ENCODE measurements around the gene NAV1. TPM values are rescaled to one million over a fixed set of nuclear protein-coding genes. Genes with fewer than 3 reads are reported as not detected.

NAV1 gene
- total and polyA plus RNA-seq, 4 donors: 43.6 to 96.3 (median 70.6) TPM

DNA sequence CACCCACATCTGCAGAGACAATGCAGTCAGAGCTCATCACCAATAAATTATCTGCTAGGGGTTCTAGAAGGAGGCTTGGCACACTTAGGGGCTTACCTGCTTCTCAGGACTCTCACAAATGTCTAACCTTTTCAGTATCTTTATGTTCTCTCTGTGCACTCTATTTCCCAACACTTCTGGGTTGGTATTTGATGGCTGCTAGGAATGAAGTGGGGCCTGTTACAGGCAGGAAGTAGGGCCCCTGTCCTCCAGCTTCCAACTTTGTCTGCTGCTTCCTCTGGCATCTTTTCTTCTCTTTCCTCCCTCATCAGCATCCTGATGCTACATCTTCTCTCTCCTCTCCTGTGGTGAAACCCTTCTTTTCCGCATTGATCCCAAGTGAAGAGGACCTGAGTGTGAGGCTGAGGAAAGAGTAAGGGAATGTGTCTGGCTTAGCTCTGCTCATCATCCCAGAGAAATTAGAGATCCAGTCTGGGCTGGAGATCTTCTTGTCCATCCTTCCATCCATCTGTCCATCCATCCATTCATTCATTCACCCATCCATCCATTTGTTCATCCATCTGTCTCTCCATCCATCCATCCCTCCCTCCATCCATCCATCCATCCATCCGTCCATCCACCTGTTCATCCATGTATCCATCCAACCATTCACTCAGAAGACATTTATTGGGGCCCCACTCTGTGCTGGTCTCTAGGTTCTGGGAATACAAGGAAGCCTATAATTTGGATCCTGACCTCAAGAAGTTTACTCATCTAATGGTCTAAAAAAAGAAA is 29.1 kb upstream of the NAV1 start:
- H3K27ac ChIP-seq (ENCODE audit: low read depth, low read length): no peak overlapping the region
- WGBS (ENCODE audit: insufficient coverage): 100% methylated on average over 1 of the region's 2 CpGs
- peaks cover 44% of the 10 kb centered on the region for H3K4me1 ChIP-seq (ENCODE audit: control insufficient read depth, insufficient read depth, low read length)
- no peak for DNase-seq (ENCODE audit: low read depth in 4 of 6, low spot score in 6 of 6)
- no peaks in the 10 kb centered on the region for H3K27me3 ChIP-seq (ENCODE audit: control insufficient read depth, insufficient read depth, low read length)
- H3K4me3 ChIP-seq (ENCODE audit: low read depth, low read length): no peak overlapping the region
- no peaks in the 10 kb centered on the region for H3K36me3 ChIP-seq (ENCODE audit: control insufficient read depth, insufficient read depth, low read length)
- H3K9me3 ChIP-seq (ENCODE audit: control insufficient read depth, insufficient read depth, low read length): no peaks in the 10 kb centered on the region

GRCh38 chr1:201510734-201511133 is 28.2 kb upstream of the NAV1 start:
- no CpG with 5 or more reads among the region's 1 CpG for WGBS (ENCODE audit: insufficient coverage)

GRCh38 chr1:201511396-201511940 is 27.5 kb upstream of the NAV1 start:
- Histone ChIP-seq H3K9me3 (ENCODE audit: control insufficient read depth, insufficient read depth, low read length) (no peaks in the 10 kb centered on the region), H3K27me3 (ENCODE audit: control insufficient read depth, insufficient read depth, low read length) (no peaks in the 10 kb centered on the region), H3K4me1 (ENCODE audit: control insufficient read depth, insufficient read depth, low read length) (peaks cover 28% of the 10 kb centered on the region), H3K4me3 (ENCODE audit: low read depth, low read length) (no peak overlapping the region), H3K36me3 (ENCODE audit: control insufficient read depth, insufficient read depth, low read length) (no peaks in the 10 kb centered on the region), H3K27ac (ENCODE audit: low read depth, low read length) (peak overlapping the region; percentile 70)
- WGBS (ENCODE audit: insufficient coverage): 84% methylated on average over 4 of the region's 6 CpGs
- no peak for DNase-seq (ENCODE audit: low read depth in 4 of 6, low spot score in 6 of 6)

More at GRCh38 chr1:201510734-201511133, 28.2 kb upstream of the NAV1 start:
- no peak for DNase-seq (ENCODE audit: low read depth in 4 of 6, low spot score in 6 of 6)
- Histone ChIP-seq H3K4me1 (ENCODE audit: control insufficient read depth, insufficient read depth, low read length) (peaks cover 35% of the 10 kb centered on the region), H3K27ac (ENCODE audit: low read depth, low read length) (no peak overlapping the region), H3K36me3 (ENCODE audit: control insufficient read depth, insufficient read depth, low read length) (no peaks in the 10 kb centered on the region), H3K4me3 (ENCODE audit: low read depth, low read length) (no peak overlapping the region), H3K27me3 (ENCODE audit: control insufficient read depth, insufficient read depth, low read length) (no peaks in the 10 kb centered on the region), H3K9me3 (ENCODE audit: control insufficient read depth, insufficient read depth, low read length) (no peaks in the 10 kb centered on the region)

GRCh38 chr1:201511941-201512539 is 26.9 kb upstream of the NAV1 start:
- Histone ChIP-seq H3K36me3 (ENCODE audit: control insufficient read depth, insufficient read depth, low read length) (no peaks in the 10 kb centered on the region), H3K4me1 (ENCODE audit: control insufficient read depth, insufficient read depth, low read length) (peaks cover 24% of the 10 kb centered on the region), H3K27me3 (ENCODE audit: control insufficient read depth, insufficient read depth, low read length) (no peaks in the 10 kb centered on the region), H3K4me3 (ENCODE audit: low read depth, low read length) (no peak overlapping the region), H3K9me3 (ENCODE audit: control insufficient read depth, insufficient read depth, low read length) (no peaks in the 10 kb centered on the region), H3K27ac (ENCODE audit: low read depth, low read length) (peak overlapping the region; percentile 70)
- peak in 1 of 6 donors; percentile 65 for DNase-seq (ENCODE audit: low read depth in 4 of 6, low spot score in 6 of 6)
- WGBS (ENCODE audit: insufficient coverage): 17% methylated on average over 5 of the region's 6 CpGs

DNA sequence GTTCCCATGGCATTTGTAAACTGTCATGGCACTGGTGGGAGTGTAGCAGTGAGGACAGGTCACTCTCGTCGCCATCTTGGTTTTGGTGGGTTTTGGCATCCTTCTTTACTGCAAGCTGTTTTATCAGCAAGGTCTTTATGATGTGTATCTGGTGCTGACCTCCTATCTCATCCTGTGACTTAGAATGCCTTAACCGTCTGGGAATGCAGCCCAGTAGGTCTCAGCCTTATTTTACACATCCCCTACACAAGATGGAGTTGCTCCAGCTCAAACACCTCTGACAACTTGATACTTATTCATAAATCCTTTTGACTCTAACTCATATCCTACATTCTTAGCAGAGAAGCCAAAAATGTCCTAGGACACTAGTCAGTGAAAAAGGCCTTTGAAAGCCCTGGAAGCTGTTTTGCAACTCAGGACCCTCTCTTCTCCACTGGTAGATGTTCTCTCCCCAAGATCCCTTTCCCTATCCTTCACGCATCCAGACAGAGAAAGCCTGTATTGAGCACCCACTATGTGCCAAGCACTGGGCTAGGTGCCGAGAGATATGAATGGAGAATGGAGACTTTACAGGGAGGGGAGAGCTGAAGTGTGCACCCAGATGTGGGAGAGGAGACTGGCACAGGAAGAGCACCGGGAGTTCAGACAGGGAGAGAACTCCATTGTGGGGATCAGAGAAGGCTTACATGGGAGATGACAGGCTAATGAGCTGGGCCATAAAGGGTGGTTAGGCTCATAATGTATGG is 25.3 kb upstream of the NAV1 start:
- 90% methylated on average over 3 of the region's 6 CpGs for WGBS (ENCODE audit: insufficient coverage)
- Histone ChIP-seq H3K4me3 (ENCODE audit: low read depth, low read length) (no peak overlapping the region), H3K27me3 (ENCODE audit: control insufficient read depth, insufficient read depth, low read length) (no peaks in the 10 kb centered on the region), H3K27ac (ENCODE audit: low read depth, low read length) (no peak overlapping the region), H3K4me1 (ENCODE audit: control insufficient read depth, insufficient read depth, low read length) (peaks cover 16% of the 10 kb centered on the region), H3K9me3 (ENCODE audit: control insufficient read depth, insufficient read depth, low read length) (no peaks in the 10 kb centered on the region), H3K36me3 (ENCODE audit: control insufficient read depth, insufficient read depth, low read length) (no peaks in the 10 kb centered on the region)
- DNase-seq (ENCODE audit: low read depth in 4 of 6, low spot score in 6 of 6): no peak

- DNase-seq (ENCODE audit: low read depth in 4 of 6, low spot score in 6 of 6): no peak
- WGBS (ENCODE audit: insufficient coverage): 96% methylated on average over 2 of the region's 2 CpGs
- H3K27me3 ChIP-seq (ENCODE audit: control insufficient read depth, insufficient read depth, low read length): no peaks in the 10 kb centered on the region
Measured at GRCh38 chr1:201514466-201514865, 24.5 kb upstream of the NAV1 start.

GRCh38 chr1:201515062-201515750 is 23.7 kb upstream of the NAV1 start:
- no peaks in the 10 kb centered on the region for H3K9me3 ChIP-seq (ENCODE audit: control insufficient read depth, insufficient read depth, low read length)
- H3K27me3 ChIP-seq (ENCODE audit: control insufficient read depth, insufficient read depth, low read length): no peaks in the 10 kb centered on the region
- no peak overlapping the region for H3K4me3 ChIP-seq (ENCODE audit: low read depth, low read length)
- H3K27ac ChIP-seq (ENCODE audit: low read depth, low read length): no peak overlapping the region
- H3K36me3 ChIP-seq (ENCODE audit: control insufficient read depth, insufficient read depth, low read length): no peaks in the 10 kb centered on the region
- DNase-seq (ENCODE audit: low read depth in 4 of 6, low spot score in 6 of 6): no peak
- peaks cover 16% of the 10 kb centered on the region for H3K4me1 ChIP-seq (ENCODE audit: control insufficient read depth, insufficient read depth, low read length)
- WGBS (ENCODE audit: insufficient coverage): 86% methylated on average over 6 of the region's 9 CpGs

More at GRCh38 chr1:201514466-201514865, 24.5 kb upstream of the NAV1 start:
- Histone ChIP-seq H3K36me3 (ENCODE audit: control insufficient read depth, insufficient read depth, low read length) (no peaks in the 10 kb centered on the region), H3K27ac (ENCODE audit: low read depth, low read length) (no peak overlapping the region), H3K4me3 (ENCODE audit: low read depth, low read length) (no peak overlapping the region), H3K4me1 (ENCODE audit: control insufficient read depth, insufficient read depth, low read length) (peaks cover 16% of the 10 kb centered on the region), H3K9me3 (ENCODE audit: control insufficient read depth, insufficient read depth, low read length) (no peaks in the 10 kb centered on the region)

DNA sequence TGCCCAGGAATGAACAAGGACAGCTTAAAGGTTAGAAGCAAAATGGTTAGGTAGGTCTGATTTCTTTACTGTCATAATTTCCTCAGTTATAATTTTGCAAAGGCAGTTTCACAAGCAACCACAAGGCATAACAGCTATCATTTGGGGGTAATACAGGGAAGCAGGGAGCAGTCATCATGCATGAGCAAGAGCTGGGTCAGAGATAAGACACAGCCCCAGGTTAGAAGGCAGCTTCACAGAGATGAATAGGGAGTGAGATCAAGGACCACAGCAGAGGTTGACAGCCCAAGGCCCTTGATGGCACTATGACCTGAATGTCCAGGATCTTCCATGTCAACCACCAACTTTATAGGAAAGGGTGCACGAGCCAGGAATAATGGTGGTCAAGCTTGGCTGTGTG is 23.0 kb upstream of the NAV1 start:
- Histone ChIP-seq H3K4me1 (ENCODE audit: control insufficient read depth, insufficient read depth, low read length) (peaks cover 16% of the 10 kb centered on the region), H3K4me3 (ENCODE audit: low read depth, low read length) (no peak overlapping the region), H3K36me3 (ENCODE audit: control insufficient read depth, insufficient read depth, low read length) (no peaks in the 10 kb centered on the region), H3K27ac (ENCODE audit: low read depth, low read length) (no peak overlapping the region), H3K27me3 (ENCODE audit: control insufficient read depth, insufficient read depth, low read length) (no peaks in the 10 kb centered on the region), H3K9me3 (ENCODE audit: control insufficient read depth, insufficient read depth, low read length) (no peaks in the 10 kb centered on the region)
- WGBS (ENCODE audit: insufficient coverage): 100% methylated on average over 1 of the region's 1 CpG
- DNase-seq (ENCODE audit: low read depth in 4 of 6, low spot score in 6 of 6): no peak

GRCh38 chr1:201516511-201517127 is 22.3 kb upstream of the NAV1 start:
- 100% methylated on average over 1 of the region's 2 CpGs for whole genome bisulfite sequencing (ENCODE audit: insufficient coverage)
- no peak for DNase-seq (ENCODE audit: low read depth in 4 of 6, low spot score in 6 of 6)
- Histone ChIP-seq H3K9me3 (ENCODE audit: control insufficient read depth, insufficient read depth, low read length) (no peaks in the 10 kb centered on the region), H3K4me3 (ENCODE audit: low read depth, low read length) (no peak overlapping the region), H3K27me3 (ENCODE audit: control insufficient read depth, insufficient read depth, low read length) (no peaks in the 10 kb centered on the region), H3K27ac (ENCODE audit: low read depth, low read length) (no peak overlapping the region), H3K36me3 (ENCODE audit: control insufficient read depth, insufficient read depth, low read length) (no peaks in the 10 kb centered on the region), H3K4me1 (ENCODE audit: control insufficient read depth, insufficient read depth, low read length) (peaks cover 13% of the 10 kb centered on the region)
